Caco-2 (cell line): ENCODE results near the gene GUCA2A. TPM values are rescaled to one million over a fixed set of nuclear protein-coding genes. Genes with fewer than 3 reads are reported as not detected.

Experiments
- BruUV-seq: library from RNA; stranded (reverse); fragments of 400-500 nt; replicated peaks from 2 replicates; lab custom pipeline; 2021; lab: Mats Ljungman, UMichigan
- CTCF ChIA-PET: fragments of 300-600 bp; sonication (Branson Sonifier 250); formaldehyde crosslinking; loops from one replicate; lab custom pipeline; 2022; ENCODE audit warnings: antibody characterized with exemption; lab: Charles Lee
- POLR2A ChIA-PET: fragments of 300-600 bp; sonication (Branson Sonifier 250); formaldehyde crosslinking; loops from one replicate; lab custom pipeline; 2022; ENCODE audit warnings: antibody characterized with exemption; lab: Charles Lee
- DNase-seq, 2 experiments: peaks; one replicate each; pipeline versions ENCODE4 v3.0.0 to v3.0.0-alpha.2; 2020 to 2022
- H3K27me3 ChIP-seq: replicated peaks from 2 replicates; pipeline ENCODE4 v1.6.0; 2011; ENCODE audit warnings: low read length; ENCODE audit not compliant: control insufficient read depth, insufficient read depth
- H3K36me3 ChIP-seq: 2 replicates; pipeline ENCODE4 v1.5.1; 2011; ENCODE audit warnings: low read length; ENCODE audit not compliant: control insufficient read depth, insufficient read depth
- H3K4me1 ChIP-seq: fragments of 250-450 bp; sonication (Bioruptor Pico); 2 replicates; pipeline ENCODE4 v1.5.1; 2020; ENCODE audit warnings: mild to moderate bottlenecking
- H3K4me3 ChIP-seq: 2 replicates; pipeline ENCODE4 v1.5.1; 2011; ENCODE audit warnings: low read depth, mild to moderate bottlenecking, control low read depth, low read length
- H3K9me3 ChIP-seq: fragments of 250-450 bp; sonication (Bioruptor Pico); 2 replicates; pipeline ENCODE4 v1.5.1; 2020; ENCODE audit warnings: mild to moderate bottlenecking, moderate library complexity
- H3K27ac Mint-ChIP-seq: one replicate; pipeline ENCODE4 v1.8.0; 2022; ENCODE audit warnings: mixed read lengths; ENCODE audit not compliant: unreplicated experiment
- H3K27me3 Mint-ChIP-seq: one replicate; pipeline ENCODE4 v1.8.0; 2022; ENCODE audit warnings: mixed read lengths; ENCODE audit not compliant: insufficient read depth, unreplicated experiment
- H3K36me3 Mint-ChIP-seq: one replicate; pipeline ENCODE4 v1.8.0; 2022; ENCODE audit warnings: mild to moderate bottlenecking, mixed read lengths; ENCODE audit not compliant: insufficient read depth, unreplicated experiment
- H3K4me1 Mint-ChIP-seq: one replicate; pipeline ENCODE4 v1.8.0; 2022; ENCODE audit warnings: low read depth, mixed read lengths; ENCODE audit not compliant: unreplicated experiment
- H3K4me3 Mint-ChIP-seq: one replicate; pipeline ENCODE4 v1.8.0; 2022; ENCODE audit warnings: mild to moderate bottlenecking, moderate library complexity, mixed read lengths; ENCODE audit not compliant: unreplicated experiment
- H3K9me3 Mint-ChIP-seq: one replicate; pipeline ENCODE4 v1.8.0; 2022; ENCODE audit warnings: mixed read lengths; ENCODE audit not compliant: unreplicated experiment
- CTCF ChIP-seq, 2 experiments: fragments of 200-600 bp in 1 of 2; IDR thresholded peaks; 1 replicate in 1 of 2; 2 replicates in 1 of 2; pipeline versions ENCODE4 v1.5.1 to v1.8.0; 2011 to 2022; ENCODE audit warnings: antibody characterized with exemption in 1 of 2, control low read depth in 1 of 2, inconsistent platforms in 1 of 2, low read depth in 1 of 2, low read length in 1 of 2, mild to moderate bottlenecking in 1 of 2, moderate library complexity in 1 of 2; ENCODE audit not compliant: insufficient read depth in 1 of 2, severe bottlenecking in 1 of 2, unreplicated experiment in 1 of 2
- intact Hi-C: fragments of 100-400 bp; cut with micrococcal nuclease; formaldehyde crosslinking; loops from one replicate; pipeline ENCODE4 v1.10.0; 2022; ENCODE audit not compliant: unreplicated experiment
- total RNA-seq: library from RNA; stranded (reverse); gene quantifications from 2 replicates; pipeline ENCODE4 v1.2.3, GENCODE V29; 2022

Gene GUCA2A
- total RNA-seq, 1 experiment from 2014 or later, result 28.8 TPM

GRCh38 chr1:42173961-42174735, 9.6 kb upstream of the GUCA2A start:
- H3K27me3 ChIP-seq, result no peaks in the 10 kb centered on the region
- Mint-ChIP-seq H3K27ac (no peak overlapping the region), H3K9me3 (no peaks in the 10 kb centered on the region), H3K27me3 (no peaks in the 10 kb centered on the region), H3K4me1 (peaks cover 5% of the 10 kb centered on the region), H3K36me3 (peaks cover 45% of the 10 kb centered on the region), H3K4me3 (no peak overlapping the region)
- peaks cover 1% of the 10 kb centered on the region for H3K36me3 ChIP-seq
- H3K9me3 ChIP-seq, result no peaks in the 10 kb centered on the region
- intact Hi-C loops, result loop anchor here (1.0 to 10.0 kb wide), 3 partner anchors 27 to 291 kb away; partner anchors contain the start of gene CCDC30
- ChIA-PET POLR2A (no interaction called here), CTCF (interaction anchor here (0.6 to 2.0 kb wide), 9 partner anchors 9 to 552 kb away, joined by 3 to 13 read pairs (median 3); partner anchors contain the start of genes GUCA2A and PPIH)
- H3K4me3 ChIP-seq, result no peak overlapping the region
- peaks cover 10% of the 10 kb centered on the region; the same call in 1 of the 2 replicates for H3K4me1 ChIP-seq
- no TSS peak for BruUV-seq
- DNase-seq, result no peak
- no peak for TF ChIP-seq CTCF (IDR thresholded peaks at IDR 0.05; ENCODE audit: insufficient read depth in 1 of 2, low read depth in 1 of 2, low read length in 1 of 2, severe bottlenecking in 1 of 2, unreplicated experiment in 1 of 2)

GRCh38 chr1:42173155-42173933, 8.8 kb upstream of the GUCA2A start:
- no peak overlapping the region for H3K4me3 ChIP-seq
- H3K4me3 Mint-ChIP-seq, result no peak overlapping the region
- peaks cover 7% of the 10 kb centered on the region for H3K4me1 ChIP-seq
- peaks cover 1% of the 10 kb centered on the region for H3K36me3 ChIP-seq
- peak in 1 of 2 experiments; percentile 69 for DNase-seq
- peaks cover 48% of the 10 kb centered on the region for H3K36me3 Mint-ChIP-seq
- no TSS peak for BruUV-seq
- H3K9me3 ChIP-seq, result no peaks in the 10 kb centered on the region
- POLR2A ChIA-PET, result no interaction called here
- intact Hi-C loops, result loop anchor here (1.0 to 10.0 kb wide), 3 partner anchors 26 to 291 kb away; partner anchors contain the start of gene CCDC30
- H3K9me3 Mint-ChIP-seq, result no peaks in the 10 kb centered on the region
- H3K27me3 Mint-ChIP-seq, result no peaks in the 10 kb centered on the region
- peaks cover 9% of the 10 kb centered on the region for H3K4me1 Mint-ChIP-seq
- TF ChIP-seq CTCF (IDR thresholded peaks at IDR 0.05; ENCODE audit: insufficient read depth in 1 of 2, low read depth in 1 of 2, low read length in 1 of 2, severe bottlenecking in 1 of 2, unreplicated experiment in 1 of 2), result peak; percentile 84 to 88
- H3K27me3 ChIP-seq, result no peaks in the 10 kb centered on the region
- CTCF ChIA-PET, result interaction anchor here (0.6 to 2.0 kb wide), 9 partner anchors 8 to 552 kb away, joined by 3 to 13 read pairs (median 3); partner anchors contain the start of genes GUCA2A and PPIH
- H3K27ac Mint-ChIP-seq, result no peak overlapping the region
